ENCODE measurements around the gene LRRC53.

Gene LRRC53

GRCh38 chr1:74512170-74512915 is at the start of gene LRRC53:
Gene LRRC53, minus strand, starts transcription at chr1:74512611. Its CDS starts 29,262 bp downstream, at chr1:74483349.
- no peak for DNase-seq

DNA sequence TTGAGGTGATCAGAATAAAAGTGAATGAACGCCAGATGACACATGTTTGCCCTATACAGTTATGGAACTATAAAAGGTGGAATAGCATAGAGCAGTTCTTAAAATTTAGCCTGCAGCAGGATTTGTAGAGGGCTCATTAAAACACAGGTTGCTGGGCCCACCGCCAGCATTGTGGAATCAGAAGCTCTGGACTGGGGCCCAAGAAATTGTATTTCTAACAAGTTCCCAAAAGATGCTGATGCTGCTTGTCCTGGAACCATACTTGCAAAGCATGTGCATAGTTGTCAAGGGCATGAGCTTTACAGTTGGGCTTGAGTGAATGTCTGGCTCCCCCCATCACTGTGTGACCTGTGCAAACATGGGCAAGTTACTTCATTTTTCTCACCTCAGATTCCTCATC is 37.5 kb upstream of the LRRC53 start:
- DNase-seq = no peak

DNA sequence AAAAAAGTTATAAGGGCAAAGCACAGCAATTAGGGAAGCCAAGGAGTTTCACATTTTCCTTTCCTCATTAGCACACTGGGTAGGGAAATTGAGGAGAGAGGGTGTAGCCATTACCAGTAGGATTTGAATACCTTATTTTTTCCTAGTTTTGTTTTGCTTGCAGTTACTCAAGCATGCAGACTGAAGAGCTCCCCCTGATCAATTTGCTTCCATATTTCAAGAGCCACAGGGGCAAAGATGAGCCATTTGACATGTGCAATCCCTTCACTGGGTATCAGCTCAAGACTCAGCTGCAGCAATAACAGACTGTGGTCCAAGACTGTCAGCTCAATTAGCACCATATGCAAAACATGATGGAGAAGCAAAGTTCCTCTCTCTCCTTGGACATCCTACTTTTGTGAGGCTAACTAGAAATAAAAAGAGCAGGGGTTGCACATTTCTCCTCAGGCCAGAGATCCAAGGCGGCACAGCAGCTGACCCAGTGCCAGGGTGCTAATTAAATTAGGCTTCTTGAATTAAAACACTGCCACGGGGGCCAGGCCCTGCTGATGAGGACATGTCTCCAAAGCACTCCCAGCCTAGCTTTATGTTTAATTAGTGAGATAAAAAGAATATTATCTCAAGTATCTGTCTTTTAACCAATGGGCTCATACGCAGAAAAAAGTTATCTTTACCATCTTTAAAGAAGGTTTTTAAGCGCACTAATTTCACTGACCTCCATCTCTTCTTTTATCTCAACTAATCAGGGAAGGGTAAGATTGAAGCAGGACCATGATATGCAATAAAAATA is 36.7 kb upstream of the LRRC53 start:
- DNase-seq = no peak

DNA sequence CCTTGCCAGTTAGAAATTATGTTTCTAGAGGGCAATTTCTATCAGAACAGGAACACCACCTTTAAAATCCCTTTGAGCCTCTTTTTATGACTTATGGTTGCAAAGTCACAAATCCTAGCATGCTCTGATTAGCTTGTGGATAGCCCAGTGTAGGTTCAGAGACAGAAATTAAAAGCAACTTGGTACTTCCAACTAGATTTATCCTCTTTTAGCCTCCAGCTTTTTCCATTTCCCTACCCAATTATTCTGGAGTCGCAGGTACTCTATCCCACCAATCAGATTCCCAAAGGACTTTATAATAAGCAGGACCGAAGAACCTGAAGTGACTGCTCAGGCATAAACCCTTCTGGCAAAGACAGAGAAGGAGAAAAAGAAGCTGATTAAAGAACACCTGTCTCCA is 33.4 kb upstream of the LRRC53 start:
- DNase-seq = no peak

- no peak for DNase-seq
These were observed 21.8 kb upstream of the LRRC53 start for GRCh38 chr1:74534241-74534640.

DNA sequence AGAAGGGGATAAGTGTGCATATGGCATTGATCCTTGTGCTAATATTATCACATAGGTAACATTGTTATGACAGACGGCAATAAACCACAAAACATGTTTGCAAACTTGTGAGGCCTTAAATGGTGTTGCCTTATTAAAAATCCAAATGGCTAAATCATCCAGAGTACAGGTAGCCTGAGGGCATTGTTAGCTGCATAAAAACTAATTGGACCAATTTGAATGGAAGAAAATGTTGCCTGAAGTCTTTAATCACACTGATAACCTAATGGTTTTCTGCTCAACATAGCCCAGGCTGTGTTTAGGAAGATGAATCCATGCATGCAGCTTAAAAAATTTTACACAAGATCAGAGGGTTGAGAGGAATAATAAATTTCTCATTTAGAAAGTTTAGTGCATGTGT is 19.4 kb upstream of the LRRC53 start:
- no peak for DNase-seq

DNA sequence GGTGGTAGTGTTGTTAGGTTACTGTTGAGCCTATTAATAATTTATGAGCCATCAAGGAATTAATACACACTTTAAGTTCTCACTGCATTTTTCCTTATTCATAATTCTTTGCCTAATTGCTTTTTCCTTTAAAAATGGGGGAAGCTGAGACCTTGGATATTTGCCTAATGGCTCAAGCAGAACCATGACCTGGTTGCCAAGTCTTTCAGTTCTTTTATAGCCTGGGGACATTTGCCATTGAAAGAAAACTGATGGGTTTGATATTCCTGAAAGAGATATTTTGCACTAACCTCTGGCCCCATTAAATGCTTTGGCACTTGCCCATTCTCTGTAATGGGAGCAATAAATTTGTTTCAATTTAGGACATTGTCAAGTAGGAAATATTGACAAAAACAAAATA is 18.5 kb upstream of the LRRC53 start:
- no peak for DNase-seq

GRCh38 chr1:74528123-74528522 is 15.7 kb upstream of the LRRC53 start:
- DNase-seq = no peak

GRCh38 chr1:74526708-74527107 is 14.3 kb upstream of the LRRC53 start:
- DNase-seq = no peak

DNA sequence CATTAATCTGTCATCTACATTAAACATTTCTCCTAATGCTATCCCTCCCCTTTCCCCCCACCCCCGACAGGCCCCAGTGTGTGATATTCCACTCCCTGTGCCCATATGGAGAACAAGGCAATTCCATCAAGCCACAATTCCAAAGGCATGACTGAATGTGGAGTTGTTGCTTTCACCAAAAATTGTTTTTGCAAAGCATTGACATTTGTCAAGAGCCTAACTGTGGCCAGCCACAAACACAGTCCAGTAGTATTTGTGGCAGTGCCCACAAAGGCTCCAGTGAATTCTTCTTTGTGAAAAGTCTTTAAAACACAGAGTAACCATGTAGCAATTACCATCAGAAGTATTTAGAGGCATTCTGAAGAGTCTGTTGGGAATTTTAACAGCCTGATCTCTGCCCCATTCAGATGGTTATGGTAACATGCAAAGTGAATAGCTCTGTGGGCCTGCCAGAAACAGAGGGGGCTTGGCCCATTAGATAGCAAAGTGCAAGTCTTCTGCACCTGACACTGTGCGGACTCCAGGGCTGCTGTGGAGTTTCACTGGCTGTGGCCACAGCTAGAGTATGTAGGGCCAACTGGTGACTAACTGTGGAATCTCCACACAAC is 11.6 kb upstream of the LRRC53 start:
- DNase-seq = no peak

GRCh38 chr1:74522148-74522547 is 9.7 kb upstream of the LRRC53 start:
- DNase-seq = no peak

- DNase-seq = no peak
These were observed 5.2 kb upstream of the LRRC53 start for GRCh38 chr1:74517599-74518051.

- DNase-seq = no peak
These were observed 1.2 kb upstream of the LRRC53 start for GRCh38 chr1:74513411-74514300.

DNA sequence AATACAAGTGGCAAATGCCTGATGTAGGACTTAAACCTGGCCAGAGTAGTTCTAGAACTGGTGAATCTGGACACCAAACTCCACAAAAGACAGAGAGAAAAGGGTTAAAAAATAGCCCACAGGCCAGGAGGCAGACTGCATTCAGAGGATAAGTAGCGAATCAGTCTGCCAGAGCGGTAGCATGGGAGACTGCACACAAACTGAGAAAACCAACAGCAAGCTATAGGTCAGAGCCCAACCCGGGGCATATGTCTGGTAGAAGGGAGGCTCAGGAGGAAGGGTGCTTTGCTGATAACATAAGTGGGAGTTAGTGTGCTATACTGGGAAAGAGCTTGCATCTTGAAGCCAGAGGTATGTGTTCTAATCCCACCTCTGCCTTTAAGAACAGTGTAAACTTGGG is 4.0 kb downstream of the LRRC53 start:
- no peak for DNase-seq

DNA sequence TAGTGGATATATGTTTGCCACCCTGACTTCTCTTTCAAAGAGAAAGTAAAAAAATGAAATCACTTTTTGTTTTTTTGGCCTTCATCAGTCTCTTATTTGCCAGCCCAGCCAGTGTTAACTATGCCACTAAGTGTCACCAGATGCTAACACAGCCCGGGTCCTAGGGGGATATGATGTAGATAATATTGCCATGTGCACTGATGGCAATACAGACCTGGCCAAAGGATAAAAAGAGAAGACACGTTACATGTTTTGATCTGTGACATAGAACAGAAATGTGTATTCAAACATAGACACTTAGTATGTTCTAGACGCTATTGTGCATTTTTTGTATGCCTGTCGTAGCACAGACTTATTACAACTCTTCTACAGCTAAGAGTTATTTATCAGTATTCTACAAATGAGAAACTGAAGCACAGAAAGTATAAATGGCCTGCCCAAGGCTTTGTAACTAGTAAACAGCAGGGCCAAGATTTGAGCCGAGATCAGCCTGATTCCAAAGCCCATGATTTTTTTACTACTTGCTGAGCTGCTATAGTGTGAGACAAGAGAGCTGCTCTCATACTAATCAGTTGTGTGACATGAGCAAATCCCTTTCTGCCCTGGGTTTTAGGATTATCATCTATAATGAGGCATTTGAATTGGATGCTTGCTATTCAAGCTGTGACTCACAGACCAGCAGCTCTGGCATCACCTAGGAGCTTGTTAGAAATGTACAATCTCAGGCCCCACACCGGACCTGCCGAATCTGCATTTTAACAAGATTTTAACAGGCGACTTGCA is 6.3 kb downstream of the LRRC53 start:
- no peak for DNase-seq

DNA sequence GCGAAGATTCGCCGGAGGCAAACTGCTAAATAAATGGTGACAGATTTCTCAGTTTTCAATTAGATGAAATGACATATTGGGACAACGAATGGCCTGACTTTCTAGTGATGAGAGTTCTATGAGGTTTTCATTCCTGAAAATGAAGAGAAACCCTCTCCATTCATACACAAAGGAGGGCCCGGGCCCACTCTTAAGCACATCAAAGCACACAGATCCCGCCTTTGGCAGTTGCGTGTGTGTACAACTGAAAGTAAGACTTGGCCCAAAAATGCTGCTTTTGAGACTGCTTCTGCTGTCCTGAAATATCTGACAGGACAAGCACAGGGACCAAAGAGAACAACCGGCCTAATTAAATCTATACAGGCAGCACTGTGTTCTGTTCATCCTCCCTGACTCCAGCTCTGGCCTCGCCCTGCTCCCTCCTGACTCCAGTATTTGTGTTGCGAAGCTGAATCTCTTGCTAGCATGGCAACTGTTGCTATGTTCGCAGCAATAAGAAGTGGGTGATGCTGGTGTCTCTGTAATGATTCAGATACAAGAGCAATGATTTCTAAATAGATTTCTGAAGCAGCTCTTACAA is 7.4 kb downstream of the LRRC53 start:
- no peak for DNase-seq

DNA sequence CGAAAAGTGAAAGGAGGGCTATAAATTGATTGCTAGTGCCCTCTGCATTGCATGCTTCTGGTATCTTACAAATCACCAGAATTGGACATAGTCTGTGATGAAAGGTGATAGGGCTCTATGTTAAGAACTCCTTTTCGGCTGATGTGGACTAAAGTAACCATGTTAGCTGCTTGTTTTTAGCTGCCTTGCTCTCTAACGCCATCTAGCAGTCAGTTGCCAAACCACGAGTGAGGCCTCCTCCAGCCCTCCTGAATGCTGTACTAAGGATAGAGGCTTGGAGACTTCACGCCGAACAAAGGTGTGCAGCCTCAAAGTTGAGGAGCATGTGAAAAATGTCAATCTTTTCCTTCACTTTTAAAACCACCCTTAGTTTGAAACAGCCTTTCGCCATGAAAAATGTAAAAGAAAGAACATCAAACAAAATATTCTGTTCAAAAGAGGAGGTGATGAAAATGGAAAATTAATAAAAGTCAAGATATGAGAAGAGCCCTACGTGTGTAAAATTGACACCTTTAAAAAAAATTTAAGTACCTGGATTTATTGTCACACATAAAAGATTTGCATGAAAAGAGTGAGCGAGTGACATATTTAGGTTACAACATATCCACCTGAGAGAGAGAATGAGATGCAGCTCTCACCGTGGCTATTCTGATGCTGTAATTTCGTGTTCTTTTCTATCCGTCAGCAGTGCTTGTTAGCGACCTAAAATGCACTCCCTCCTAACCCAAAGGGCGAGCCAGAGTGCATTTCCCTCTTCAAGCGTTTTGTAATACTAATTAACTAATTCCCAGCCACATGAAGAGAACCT is 8.1 kb downstream of the LRRC53 start:
- peak; percentile 23 for DNase-seq

- no peak for DNase-seq
These were observed 9.6 kb downstream of the LRRC53 start for GRCh38 chr1:74502858-74503257.

DNA sequence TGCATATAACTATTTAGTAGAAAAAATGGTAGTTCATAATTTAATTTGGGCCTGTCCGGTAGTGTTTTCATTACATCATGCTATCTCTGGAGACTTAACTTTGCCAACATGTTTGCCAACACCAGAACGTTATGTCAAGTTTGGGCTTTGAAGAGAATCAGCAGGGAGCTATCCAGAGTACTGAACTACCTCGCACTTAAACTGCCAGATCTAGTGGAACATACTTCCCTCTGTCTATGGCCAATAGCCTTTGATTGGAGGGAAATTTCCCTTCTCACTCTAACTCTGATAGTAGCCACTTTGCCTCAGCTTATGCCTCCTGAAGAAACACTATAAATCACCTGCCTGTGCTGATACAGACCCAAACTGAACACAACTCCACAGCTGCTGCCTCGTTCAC is 10.0 kb downstream of the LRRC53 start:
- no peak for DNase-seq

DNA sequence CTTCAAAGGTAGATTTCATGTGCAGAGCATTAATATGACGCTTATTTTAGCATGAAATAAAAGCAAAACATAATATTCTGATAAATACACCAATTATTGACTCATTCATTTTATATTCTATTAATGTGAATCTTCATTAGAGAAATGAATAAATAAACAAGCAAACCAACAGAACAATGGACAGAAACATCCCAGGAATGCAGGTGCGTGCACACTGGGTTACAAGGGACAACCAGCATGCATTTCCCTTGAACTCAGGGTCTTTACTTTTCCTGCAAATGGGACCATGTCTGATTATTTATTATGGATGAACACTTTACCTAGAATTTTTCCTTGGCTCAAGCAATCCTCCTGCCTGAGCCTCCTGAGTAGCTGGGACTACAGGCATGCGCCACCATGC is 13.5 kb downstream of the LRRC53 start:
- no peak for DNase-seq

GRCh38 chr1:74496669-74497068 is 15.7 kb downstream of the LRRC53 start:
- no peak for DNase-seq

All from CD4-positive, alpha-beta T cell treated with Interleukin-12 subunit alpha and Interleukin-12 subunit beta, for 1 hour (primary cell).